ENCODE measurements around the gene PTTG1IP.

DNA sequence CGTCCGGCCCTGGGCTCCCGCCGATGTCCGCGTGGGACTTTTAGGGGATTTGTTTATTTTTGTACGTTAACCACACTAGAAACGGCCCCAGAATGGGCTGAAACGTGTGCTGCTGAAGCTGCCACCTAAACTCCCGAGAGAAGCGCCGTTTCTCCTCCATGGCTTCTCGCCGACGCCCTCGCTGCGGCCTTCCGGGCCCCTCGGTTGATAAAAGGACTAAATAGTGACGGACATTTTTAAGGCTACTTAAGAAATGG lies 678 bp upstream of the PTTG1IP start:
- TF ChIP-seq CTCF (IDR thresholded peaks at IDR 0.05) (no peak), POLR2A (IDR thresholded peaks at IDR 0.05) (no peak)
